ENCODE data around the gene SEPTIN10.
"Not testable (repeated sequence)": the region's sequence is repeated elsewhere in the genome, so short reads cannot be mapped to it uniquely, and the experiment has no call there.

SEPTIN10 gene

DNA sequence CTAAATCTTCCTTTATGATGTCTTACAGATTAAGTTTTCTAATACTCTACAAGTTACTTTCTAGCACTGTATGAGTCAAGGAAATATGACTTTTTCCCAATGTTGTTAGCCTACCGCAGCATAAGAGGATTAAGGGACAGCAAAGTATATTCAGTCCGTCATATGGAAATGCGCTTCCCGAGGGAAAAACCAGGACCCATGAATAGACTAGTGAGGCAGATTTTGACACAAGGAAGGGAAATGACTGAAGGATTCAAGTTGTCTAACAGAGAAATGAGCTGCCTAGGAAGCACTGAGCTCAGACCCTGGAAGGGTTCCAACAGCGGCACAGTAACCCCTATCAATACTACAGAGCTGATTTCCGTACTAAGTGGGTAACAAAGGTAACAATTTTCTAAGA is 12.0 kb downstream of the SEPTIN10 start:
- DNase-seq, result no peak

DNA sequence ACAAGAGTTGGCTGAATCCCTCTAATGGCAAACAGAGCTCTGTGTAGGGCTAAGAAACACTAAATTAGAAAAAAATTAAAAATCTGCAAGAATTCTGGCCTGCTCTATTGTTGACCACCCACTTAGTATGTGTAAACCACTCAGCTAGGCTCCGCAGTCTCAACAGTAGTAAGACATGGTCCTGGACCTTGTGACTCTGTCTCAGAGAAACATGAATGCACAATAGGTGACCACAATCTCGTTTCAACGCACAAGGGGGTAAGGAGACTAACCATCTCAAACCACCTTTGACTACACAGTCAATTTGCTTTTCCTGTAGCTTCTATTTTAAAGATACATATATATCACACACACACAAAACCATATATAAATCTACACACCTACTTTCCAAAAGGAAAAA is 16.5 kb downstream of the SEPTIN10 start:
- DNase-seq, result no peak

DNA sequence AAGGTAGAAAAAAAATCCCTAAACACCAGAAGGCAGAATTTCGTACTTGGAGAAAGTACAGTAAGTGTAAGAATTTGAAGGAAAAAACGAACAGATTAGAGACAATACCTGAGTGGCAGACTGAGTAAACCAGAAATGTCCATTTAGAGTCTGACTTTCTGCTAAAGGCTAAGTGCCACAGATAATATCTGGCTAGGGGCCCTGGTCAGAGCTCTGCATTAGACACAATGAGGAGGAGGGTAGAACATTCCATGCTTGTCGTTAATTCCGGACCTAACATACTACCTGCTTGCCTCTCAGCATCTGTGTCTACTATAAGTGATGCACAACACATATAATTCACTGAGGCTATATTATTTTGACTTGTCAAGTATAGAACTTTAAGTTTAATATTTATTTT is 18.1 kb downstream of the SEPTIN10 start:
- no peak for DNase-seq

DNA sequence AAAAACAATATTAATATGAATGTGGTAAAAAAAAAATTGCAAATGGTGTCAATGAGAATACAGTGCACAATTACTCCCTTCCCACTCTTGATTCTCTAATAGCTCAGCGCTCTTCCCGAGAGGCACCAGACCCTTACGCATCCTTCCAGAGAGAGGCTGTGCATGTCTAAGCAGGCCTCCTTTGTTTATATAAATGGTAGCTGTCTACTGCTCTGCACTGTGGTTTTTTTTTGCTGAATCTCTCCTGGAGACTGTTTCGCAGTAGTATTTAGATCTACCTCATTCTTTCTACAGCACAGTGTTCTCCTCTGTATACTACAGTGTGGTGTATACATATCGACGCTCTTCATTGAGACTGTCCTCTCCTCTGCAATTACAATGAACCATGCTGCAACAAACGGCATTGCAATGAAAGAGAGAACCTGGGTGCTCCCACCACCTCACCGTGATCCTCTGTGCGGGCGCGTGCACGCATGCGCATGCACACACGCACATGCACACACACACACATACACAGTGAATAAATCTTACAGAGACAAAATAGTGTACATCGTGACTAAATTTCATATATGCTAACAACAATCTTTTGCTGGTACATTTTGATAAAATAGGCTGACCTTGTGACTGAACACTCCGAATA is 19.4 kb downstream of the SEPTIN10 start:
- DNase-seq, result no peak

DNA sequence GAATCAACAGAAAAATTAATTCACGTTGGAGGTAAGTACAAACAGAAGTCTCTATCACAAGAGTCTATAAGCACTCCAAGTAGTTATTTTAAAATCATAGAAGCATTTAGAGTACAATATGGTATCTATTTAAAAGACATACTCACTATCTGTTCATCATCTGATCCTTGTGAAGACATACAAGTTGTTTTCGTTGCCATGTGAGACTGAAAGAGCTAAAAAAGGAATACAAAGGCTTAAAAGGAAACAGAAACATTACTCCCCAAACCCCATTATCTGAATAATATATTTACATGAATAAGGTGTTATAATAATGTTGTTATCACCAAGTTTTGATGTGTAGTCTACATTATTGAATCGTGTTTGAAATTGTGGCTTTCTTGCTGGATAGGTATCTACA is 20.9 kb downstream of the SEPTIN10 start:
- no peak for DNase-seq

DNA sequence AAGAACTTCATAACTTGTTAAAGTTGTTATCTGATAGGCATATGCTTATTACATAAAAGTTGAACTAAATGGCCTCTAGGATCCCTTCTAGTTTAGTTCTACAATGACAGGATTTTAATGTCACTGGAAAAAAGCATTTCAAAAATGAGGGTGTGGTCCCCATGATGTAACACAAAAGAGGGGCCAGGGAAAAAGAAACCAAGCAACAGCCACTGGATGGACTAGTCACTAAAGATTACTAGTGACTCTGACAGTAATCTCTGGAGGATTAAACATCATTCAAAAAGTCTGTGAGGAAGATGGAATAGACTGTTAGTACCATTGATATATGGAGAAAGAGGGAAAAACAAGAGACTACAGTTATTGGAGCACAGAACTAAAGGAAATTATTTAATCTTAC is 22.6 kb downstream of the SEPTIN10 start:
- no peak for DNase-seq

DNA sequence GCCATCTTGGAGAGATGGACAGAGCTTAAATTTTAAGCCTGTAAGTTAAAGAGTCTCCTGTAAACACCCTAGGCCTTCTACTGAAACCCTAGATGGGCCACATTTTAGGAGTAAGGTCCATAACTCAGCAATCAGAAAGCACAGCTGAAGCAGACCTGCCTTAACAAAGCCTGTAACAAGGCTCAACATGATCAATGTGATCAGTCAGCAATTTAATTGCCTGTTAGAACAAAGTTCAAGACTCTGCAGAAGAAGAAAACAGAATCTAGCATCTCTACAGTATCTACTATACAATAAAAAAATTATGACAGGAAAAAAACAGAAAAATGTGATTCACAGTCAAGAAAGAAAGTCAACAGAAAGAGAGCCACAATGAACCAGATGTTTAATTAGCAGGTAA is 27.1 kb downstream of the SEPTIN10 start:
- no peak for DNase-seq

DNA sequence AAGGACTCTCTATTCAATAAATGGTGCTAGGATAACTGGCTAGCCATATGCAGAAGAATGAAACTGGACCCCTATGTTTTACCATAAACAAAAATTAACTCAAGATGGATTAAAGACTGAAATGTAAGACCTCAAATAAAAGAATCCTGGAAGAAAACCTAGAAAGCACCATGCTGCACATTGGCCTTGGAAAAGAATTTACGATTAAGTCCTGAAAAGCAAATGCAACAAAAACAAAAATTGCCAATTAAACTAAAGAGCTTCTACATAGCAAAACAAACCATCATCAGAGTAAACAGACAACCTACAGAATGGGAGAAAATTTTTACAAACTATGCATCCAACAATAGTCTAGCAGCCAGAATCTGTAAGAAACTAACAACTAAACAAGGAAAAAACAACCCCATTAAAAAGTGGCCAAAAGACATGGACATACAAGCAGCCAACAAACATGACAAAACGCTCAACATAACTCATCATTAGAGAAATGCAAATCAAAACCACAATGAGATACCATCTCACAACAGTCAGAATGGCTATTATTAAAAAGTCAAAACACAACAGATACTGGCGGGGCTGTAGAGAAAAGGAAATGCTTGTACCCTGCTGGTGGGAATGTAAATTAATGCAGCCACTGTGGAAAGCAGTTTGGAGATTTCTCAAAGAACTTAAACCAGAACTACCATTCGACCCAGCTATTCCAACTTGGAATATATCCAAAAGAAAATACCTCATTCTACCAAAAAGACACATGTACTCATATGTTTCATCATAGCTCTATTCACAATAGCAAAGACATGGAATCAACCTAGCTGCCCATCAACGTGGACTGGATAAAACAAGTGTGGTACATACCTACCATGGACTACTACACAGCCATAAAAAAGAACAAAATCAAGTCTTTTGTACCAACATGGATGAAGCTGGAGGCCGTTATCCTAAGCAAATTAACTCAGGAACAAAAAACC is 30.6 kb downstream of the SEPTIN10 start:
- DNase-seq, result no peak

DNA sequence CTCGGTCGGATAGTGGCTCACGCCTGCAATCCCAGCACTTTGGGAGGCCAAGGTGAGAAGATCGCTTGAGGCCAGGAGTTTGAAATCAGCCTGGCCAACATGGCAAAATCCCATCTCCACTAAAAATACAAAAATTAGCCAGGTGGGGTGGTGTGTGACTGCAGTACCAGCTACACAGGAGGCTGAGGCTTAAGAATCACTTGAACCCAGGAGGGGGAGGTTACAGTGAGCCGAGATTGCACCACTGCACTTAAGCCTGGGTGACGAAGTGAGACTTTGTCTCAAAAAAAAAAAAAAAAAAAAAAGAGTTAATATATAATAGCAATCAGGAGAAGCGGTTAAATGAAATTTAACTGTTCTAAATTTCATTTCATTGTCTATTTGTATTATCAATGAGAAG is 36.1 kb downstream of the SEPTIN10 start:
- not testable (repeated sequence) for DNase-seq

DNA sequence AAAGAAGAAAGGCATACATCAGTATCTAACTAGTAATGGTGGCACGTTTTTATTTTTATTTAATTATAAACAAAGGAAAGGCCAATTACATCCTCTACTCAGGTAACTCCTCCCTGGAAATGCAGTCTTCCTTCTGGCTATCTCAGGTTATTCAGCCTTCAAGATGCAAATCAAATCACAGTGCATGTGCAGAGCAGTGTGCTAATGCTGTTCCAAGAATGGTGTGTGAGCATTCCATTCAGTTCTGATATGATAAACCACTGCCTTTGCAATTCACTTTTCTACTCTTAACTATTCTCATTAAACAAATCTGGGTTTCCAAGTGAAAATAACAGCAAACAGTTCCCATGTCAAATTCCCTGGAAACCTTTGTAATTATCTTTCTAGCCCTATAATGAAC is 38.4 kb downstream of the SEPTIN10 start:
- DNase-seq, result no peak

DNA sequence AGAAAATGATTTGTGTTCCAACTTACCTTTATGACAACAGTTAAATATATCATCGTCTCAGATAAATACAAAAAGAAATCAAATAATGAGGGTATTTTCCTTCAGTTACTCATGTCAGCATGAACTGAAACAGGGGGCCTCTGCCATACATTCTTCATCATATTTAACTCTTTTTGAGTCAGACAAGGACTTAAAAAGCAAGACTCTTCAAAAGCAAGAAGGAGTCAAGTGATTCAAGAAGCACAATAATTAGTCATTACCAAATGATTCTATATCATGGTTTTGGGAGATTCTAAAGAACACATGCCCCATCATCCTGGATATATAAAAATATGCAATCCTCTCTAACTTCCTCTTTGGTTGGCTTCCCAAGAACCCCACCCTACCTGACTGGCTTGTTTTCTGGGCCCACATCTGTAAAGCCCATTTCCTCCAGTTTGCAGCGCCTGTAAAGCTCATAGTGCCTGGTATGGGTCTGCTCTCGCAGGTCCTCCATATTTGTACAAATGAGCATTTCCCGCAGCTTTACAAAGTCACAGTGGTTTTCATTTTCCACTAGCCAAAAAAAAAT is 49.7 kb downstream of the SEPTIN10 start:
- no peak for DNase-seq

DNA sequence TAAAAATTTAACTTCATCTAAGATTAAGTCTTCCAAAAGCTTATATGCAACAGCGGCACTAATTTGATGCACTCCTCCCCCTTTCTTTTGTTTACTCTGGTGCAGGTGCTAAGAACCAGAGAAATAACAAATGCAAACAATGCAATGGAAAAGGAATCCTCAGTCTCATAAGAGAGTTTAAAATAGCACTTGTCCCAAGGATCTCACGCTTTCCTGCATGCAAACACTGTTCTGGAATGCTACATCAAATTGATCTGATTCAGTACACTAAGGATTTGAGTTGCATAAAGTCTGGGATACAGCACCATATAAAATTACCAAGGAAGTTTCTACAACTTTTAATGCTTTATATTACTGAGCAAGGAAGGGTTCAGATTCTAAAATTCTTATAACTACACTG is 50.5 kb downstream of the SEPTIN10 start:
- DNase-seq, result no peak

DNA sequence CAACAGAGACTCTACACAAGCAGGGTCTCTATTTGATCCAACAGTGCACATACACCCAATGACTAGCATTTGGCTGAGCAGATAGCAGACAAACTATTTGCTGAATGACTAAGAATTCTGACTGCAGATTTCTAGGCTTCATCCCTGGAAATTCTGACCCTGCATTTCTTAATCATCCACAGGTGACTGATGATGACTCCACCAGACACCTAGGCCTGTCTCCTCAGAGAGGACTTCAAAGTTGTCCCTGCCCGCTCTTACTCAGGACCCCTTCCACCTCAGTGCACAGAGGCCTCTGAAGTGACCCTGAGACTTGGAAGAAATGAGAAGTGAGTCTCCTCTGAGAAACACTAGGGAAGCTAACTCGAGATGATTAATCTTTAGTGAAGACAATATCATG is 51.3 kb downstream of the SEPTIN10 start:
- no peak for DNase-seq

DNA sequence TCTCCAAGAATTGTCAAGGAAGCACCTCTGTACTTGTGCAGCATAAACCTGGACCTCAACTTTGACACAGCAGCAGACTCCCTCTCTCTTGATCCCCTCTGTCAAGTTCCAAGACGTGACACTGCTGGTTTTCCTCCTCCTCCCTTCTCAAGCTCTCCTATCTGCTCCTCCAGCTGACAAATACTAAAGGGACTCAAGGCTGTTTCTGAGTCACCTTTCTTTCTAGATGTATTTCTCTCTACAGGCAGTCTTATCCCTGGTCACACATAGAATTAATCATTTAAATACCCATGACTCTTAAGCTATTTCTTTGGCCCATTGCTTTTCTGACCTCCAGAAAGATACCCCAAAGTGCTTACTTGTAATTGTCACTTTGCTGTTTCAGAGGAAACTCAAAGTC is 53.5 kb downstream of the SEPTIN10 start:
- no peak for DNase-seq

DNA sequence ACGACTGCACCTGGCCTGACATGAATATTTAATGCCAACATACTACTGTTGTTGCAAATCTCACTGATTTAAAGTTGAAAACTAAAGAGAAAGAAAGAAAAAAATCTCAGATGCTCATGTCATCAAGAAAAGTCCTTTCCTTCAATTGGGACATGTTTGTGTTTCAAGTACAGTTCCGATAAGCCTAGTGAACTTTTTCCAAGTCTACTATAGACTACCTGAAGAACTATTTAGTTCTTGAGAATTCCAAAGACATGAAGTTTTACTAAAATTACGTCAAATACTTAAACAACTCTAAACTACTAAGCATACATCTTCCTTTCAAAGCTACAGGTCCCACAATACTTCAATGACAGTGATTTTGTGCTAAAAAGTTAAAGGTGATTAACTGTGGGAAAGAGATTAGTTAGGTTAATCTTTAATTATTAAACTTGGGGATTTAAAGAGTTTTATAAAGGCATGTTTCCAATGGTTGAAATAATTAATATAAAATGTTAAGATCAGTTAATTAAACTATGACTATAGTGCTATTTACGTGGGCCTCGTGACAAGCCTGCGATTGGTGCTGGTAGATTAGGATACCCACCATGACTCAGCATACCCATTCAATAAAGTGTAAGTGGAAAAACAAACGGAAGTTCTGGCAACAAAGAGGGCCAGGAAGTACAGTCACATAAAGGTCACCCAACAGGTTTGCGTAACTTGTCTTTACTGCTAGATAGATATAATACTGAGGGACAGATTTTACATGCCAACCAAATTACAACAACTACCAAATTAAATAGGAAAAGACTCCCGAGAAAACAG is 55.5 kb downstream of the SEPTIN10 start:
- DNase-seq, result no peak

DNA sequence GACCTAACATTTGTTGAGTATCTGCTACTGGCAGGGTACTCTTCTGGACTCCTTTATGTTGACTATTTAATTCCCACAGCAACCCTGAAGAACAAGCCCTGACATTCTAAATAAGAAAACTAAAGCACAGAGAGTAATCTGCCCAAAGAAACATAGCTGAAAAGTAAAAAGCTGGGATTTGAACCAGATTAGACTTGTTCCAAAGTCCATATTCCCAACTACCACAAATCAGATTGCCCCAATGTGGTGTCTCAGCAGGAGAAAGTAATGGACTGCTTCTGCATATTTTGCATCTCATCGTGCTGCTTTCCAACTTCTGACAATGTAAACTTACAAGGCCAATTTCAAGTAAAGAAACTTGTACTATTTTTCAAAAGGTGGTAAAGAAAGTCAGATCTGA is 56.5 kb downstream of the SEPTIN10 start:
- DNase-seq, result no peak

DNA sequence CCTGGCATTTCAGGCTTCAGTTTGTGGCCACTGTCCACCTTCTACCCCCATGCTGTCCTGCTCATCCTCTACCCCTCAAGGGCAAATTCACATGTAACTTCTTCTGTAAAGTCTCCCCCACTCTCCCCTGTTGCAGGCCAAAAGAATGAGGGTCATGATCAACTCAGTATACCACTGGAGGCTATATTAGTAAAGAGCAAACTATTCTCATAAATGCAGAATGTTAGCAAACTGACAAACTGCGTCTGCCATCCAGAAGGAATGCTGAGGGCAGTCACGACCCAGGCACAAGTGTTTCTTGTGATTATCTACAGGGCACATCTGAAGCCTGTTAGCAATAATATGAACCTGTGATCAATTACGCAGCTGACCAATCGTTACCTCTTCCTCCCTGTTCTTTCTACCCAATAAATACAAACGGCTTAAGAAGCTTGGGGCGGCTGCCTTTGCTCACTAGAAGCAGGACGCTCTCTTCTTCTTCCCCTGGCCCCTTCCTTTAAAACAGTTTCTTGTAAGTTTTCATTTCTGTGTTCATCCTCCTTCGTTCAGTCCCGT is 58.3 kb downstream of the SEPTIN10 start:
- DNase-seq, result no peak

DNA sequence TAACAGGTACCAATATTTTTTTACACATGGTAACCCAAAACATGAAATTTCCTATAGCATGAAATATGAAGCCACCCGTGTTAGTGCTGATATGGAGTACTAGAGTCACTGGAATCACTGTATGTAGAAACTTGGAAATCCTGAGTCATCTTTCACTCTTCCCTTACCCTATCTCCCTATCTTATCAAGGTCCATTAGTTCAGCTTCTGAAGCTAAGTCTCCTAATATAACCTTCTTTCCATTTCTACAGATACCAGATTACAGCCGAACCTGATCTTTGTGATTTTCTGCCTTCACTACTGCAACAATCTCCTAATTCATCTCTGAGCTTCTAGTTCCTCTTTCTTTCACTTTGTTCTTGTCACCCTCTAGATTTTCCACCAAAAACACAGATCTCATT is 59.0 kb downstream of the SEPTIN10 start:
- DNase-seq, result no peak

DNA sequence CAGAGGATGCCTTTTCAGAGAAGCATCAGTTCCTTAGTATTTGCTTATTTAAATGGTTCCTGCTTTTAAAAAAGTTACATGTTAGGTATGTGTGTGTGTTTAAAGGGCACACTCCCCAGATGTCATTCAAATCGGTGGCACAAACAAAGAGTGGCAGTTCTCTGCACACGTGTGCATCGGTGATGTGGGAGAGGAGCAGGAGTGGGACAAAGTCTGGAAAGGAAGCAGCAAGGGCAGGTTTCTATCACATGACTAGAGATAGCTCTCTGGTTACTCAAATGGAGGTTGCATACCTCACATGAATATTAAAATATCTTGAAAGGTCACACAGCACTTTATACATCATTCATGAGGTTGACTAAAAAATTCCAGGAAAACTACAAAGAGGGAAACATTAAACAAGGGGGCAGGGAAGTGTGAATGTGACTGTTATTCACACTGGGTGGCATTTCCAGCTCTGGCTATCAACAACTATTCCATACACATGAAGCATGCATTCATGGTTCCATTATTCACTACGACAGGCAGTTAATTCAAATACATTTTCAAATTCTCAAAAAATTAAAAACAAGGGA is 64.7 kb downstream of the SEPTIN10 start:
- no peak for DNase-seq

DNA sequence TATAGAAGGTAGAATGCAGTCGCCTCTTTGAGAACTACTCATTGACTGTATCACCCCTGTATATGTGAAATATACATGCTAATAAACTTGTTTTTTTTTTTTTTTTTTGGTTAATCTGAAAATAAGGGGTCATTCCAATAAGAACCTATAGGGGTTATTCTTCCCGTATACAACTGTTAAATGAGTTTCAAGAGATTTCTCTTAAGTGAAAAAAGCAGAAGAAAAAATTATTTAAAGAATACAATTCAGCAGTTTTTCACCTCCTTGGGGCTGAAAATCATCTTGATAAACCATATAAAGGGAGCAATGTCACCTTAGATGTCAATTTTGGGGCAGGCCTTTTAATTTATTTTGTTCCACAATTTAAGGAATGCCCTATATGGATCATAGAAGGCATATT is 66.5 kb downstream of the SEPTIN10 start:
- DNase-seq, result no peak

DNA sequence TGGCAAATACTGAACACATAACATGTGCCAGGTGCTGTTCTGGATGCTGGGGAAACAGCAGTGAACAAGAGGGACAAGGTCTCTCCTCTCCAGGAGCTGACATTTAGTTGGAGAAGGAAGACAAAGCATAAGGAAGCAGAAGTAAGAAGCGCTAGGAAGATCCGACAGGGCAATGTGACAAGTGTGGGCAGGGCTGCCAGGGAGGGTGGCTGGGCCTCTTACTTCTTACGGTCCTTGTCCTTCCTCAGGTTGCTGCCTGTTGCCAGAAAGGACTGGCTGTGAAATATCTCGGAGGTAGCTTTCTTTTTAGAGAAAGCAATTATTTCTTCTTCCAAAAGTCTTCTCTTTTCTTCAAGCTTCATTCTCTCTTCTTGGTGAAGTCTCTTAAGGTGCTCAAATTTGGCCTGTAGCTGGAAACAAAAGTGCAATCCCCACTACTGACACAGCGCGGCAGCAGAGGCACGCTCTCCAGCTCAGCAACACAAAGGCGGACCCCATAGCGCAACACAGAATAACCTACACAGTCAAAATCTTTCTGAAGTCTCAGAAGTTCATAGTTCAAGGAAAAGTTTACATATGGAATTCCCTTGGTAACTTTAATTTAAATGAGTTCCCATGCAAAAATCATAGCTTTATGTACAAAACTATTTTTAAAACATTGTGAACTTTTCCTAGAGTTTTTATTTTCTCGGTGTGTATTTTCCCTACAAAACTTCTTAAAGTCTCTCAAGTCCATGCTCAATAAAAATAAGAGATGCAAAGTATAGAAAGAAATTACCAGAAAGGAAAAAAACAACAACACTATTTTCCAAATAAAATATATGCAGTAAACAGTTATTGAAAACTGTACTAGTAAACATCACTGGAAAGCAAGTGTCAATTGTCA is 67.7 kb downstream of the SEPTIN10 start:
- DNase-seq, result peak in 1 of 2 experiments; percentile 64

All from NCI-H446 (cell line).